HG03135 (cell line): ENCODE data around the gene SRF.

Source experiments
- ATAC-seq: cut with Tn5 transposase; IDR thresholded peaks from one replicate; pipeline ENCODE4 v1.9.1; 2021; ENCODE audit warnings: mild to moderate bottlenecking, moderate library complexity; ENCODE audit not compliant: unreplicated experiment

The SRF gene

DNA sequence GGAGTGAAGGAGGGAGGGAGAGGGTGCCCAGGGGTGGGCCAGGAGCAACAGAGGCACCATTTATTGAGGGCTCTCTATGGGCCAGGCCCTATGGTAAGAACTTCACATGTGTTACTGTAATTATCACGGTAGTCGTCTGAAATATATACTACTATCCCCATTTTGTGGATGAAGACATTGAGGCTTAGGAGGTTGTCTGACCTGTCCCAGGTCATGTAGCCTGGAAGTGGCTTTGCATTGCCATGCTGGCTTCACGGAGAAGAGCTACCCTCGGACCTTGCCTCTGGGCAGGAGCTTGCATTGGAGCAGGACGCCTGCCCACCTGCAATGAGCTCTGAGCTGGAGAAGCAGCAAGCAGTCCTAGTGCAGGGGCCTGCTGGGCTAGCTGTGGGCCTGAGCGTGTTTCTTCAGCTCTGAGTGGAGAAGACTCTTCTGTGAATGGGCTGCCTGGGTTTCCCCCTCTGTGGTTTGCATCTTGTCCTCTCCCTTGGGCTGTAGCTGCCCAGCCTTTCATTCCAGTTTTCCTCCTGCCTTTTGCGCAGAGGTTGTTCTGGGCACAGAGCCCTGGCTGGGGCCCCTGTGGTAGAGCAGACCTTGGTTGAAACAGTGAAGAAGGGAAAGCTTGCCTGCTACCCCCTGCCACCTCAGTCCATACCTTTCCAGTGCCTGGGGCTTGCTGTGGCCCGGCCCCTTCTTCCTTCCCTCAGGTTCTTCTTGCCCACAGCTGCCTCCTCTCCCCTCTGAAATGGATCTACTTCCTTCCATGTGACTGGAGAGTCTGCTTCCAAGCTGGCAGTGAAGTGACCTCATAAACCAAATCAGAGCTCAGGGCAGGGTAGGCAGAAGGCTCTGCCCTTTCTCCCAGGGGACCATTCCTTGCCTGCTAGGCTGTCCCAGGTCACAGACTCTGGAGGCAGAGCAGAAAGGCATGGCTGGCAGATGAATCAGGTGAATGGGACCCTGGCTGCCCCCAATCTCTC is 24.1 kb upstream of the SRF start:
- no peak for ATAC-seq

GRCh38 chr6:43147691-43148477 is 23.2 kb upstream of the SRF start:
- no peak for ATAC-seq

DNA sequence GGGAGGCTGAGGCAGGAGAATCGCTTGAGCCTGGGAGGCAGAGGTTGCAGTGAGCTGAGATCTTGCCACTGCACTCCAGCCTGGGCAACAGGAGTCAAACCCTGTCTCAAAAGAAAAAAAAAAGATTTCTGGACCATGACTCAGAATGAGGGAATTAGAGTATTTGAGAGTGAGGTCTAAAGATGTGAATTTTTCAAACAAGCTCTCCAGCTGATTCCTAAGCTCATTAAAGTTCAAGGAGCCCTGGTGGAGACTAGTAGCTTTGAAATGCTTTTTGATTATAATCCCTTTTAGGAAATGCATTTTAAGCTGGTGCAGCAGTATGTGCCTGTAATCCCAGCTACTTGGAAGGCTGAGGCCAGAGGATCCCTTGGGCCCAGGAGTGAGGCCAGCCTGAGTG is 21.8 kb upstream of the SRF start:
- ATAC-seq = no peak

DNA sequence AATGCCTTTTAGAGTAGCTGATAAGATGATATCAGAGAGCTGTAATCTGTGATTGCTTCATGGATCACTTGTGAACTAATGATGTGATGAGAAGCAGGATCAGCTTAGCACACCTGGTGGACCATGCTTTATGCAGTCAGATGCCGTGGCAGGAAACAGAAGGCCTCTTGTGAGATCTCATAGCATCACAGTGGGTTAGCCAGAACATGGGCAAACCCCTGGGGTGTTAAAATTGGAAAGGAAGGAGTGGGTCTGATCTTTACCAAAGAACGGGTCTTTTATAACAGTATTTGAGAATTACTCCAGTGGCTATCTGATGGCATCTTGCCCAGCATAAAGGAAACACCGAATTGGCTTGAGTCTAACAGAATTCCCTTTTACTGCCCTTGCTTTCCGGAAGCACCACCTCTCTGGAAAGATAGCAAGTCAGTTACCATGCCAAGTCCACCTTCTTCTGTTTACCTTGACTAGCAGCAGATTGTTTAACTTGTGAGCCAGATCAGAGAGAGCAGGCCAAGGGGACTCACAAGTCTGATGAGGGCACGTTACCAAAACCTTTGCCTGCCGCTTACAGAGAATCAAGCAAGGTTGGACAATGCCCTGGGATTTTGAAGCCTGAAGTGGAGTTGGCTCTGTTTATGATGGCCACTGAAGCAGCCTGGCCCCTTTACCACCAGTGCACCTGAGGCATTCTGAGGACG is 20.9 kb upstream of the SRF start:
- no peak for ATAC-seq

- ATAC-seq = no peak
Observed at GRCh38 chr6:43159599-43159998, 11.5 kb upstream of the SRF start.

DNA sequence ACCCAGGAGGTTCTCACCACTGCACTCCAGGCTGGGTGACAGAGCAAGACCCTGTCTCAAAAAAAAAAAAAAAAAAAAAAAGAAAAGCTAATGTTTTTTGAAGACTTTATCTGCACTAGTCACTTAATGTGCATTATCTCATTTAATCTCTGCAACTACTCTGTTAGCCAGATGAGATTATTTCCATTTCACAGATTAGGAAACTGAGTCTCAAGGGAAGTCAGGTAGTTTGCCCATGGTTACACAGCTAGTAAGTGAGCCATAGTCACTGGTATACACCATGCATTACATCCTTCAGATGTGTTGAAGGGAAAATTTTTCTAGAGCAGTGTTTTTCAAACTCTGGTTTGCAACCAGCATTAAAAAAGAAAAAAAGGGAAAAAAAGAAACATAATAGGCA is 7.2 kb upstream of the SRF start:
- no peak for ATAC-seq

GRCh38 chr6:43170417-43170930 is 595 bp upstream of the SRF start:
- ATAC-seq = no peak

DNA sequence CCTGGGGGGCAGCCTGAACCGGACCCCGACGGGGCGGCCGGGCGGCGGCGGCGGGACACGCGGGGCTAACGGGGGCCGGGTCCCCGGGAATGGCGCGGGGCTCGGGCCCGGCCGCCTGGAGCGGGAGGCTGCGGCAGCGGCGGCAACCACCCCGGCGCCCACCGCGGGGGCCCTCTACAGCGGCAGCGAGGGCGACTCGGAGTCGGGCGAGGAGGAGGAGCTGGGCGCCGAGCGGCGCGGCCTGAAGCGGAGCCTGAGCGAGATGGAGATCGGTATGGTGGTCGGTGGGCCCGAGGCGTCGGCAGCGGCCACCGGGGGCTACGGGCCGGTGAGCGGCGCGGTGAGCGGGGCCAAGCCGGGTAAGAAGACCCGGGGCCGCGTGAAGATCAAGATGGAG is 636 bp downstream of the SRF start:
- no peak for ATAC-seq

GRCh38 chr6:43172104-43173007 is 1.3 kb downstream of the SRF start:
- no peak for ATAC-seq

DNA sequence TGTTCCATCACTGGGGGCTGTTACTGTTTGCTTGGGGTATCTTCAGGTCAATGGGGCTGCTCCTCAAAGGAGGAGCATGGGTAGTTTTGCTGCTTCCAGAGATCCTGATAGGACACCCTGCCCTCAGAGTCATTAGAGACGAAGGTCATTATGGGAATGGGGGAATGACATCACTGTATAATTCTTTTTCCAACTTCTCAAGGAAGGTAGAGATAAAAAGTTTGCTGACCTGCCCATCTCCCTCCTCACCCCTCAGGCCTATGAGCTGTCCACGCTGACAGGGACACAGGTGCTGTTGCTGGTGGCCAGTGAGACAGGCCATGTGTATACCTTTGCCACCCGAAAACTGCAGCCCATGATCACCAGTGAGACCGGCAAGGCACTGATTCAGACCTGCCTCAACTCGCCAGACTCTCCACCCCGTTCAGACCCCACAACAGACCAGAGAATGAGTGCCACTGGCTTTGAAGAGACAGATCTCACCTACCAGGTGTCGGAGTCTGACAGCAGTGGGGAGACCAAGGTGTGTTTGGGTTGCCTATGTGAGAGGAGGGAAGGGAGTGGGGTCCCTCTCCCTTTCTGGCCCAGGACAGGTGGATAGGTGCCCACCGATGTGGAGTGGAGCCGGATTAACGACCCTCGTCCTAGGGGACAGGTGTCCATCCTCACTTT is 2.7 kb downstream of the SRF start:
- no peak for ATAC-seq

- ATAC-seq = peak; percentile 64
Observed at GRCh38 chr6:43174263-43175112, 3.4 kb downstream of the SRF start.

DNA sequence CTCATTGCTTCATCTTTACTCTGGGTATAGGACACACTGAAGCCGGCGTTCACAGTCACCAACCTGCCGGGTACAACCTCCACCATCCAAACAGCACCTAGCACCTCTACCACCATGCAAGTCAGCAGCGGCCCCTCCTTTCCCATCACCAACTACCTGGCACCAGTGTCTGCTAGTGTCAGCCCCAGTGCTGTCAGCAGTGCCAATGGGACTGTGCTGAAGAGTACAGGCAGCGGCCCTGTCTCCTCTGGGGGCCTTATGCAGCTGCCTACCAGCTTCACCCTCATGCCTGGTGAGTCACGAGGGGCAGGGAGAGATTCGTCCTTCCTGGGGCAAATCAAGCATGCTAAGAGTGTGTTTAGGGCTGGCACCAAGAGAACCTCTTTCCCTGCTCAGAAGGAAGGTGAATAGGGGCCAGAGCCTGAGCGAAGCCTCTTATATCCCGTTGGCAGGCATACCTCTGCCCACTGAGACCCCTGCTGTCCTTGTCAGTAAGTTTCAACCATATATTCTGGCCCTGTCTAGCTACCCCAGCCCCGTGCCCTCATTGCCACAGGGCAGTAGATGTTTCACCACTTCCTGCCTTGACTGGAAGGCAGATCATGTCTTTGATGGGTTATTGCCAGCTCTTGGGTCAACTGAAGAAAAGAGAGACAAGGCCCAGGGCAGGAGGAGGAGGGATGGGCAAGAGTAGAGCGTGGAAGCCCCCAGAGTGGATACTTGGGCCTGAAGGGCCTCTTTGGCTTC is 4.8 kb downstream of the SRF start:
- ATAC-seq = no peak

DNA sequence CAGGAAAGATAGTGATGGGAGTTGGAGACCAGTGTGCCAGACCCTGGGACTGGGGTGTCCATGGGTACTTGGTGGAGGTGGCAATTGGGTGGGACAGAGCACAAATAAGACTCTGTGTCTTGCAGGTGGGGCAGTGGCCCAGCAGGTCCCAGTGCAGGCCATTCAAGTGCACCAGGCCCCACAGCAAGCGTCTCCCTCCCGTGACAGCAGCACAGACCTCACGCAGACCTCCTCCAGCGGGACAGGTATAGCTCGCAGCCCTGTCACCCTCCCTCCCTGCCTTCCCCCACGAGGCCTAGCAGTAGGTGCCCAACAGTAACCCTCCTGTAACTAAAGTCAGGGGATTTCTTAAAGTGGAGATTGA is 5.3 kb downstream of the SRF start:
- no peak for ATAC-seq

DNA sequence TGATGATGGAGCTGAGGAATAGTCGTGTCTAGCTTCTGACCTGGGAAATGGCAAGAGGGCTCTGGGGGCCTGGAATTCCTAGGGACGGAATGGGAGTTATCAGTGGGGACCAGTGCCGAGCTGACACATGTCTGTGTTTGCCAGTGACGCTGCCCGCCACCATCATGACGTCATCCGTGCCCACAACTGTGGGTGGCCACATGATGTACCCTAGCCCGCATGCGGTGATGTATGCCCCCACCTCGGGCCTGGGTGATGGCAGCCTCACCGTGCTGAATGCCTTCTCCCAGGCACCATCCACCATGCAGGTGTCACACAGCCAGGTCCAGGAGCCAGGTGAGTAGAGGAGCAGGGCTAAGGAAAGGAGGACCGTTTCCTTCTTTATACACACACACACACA is 7.1 kb downstream of the SRF start:
- ATAC-seq = no peak

DNA sequence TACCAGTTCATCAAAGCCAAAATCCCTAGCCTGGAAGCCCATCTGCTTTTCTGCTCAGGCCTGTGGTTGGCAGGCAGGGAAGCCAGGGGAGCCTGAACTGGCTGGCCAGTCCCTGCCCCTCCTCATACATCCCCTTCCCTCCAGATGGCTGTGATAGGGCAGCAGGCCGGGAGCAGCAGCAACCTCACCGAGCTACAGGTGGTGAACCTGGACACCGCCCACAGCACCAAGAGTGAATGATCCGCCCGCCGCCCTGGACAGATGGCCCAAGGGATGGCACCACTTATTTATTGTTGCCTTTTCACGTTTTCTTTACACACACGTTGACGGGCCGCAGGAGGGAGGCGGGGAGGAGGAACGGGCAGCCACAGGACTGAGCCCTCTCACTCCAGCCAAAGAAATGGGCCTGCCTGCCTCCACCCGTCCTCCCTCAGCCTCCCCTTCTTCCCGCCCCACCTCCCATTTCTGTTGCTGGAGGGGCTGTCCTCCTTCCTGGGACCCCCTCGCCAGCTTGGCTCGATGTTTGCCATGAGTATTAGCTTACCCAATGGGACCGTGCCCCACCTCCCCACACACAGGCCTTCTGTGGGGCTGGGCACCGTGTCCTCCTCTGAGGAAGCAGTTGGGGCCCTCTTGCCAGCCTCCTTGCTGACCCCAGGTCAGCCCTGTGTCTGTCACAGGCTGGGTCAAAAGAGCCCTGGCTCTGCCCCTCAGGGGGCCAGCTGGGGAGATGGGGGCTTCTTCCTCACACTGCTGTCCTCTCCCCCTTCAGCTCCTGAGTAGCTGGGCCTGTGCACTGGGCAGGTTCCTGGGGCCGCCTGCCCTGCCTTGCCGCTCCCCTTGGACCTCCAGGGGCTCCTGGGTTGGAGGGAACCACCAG is 8.1 kb downstream of the SRF start:
- ATAC-seq = no peak

DNA sequence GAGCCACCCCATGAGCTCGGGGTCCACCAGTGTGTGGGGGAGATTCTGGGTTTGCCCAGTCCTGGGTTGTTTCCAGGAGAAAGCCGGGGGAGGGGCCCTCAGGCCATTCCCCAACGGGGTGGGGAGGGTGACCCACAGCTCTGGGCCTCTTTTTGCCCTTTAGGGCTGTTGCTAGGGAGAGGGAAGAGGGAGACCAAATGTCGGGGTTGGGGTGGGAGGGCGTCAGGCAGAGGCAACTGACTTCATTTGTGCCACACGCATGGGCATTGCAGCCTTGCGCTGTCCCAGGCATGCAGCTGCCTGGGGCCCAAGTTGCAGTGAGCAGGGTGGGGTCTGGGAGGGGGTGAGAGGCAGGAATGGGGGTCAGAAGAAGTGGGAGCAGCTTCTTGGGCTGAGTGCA is 9.0 kb downstream of the SRF start:
- ATAC-seq = no peak

- ATAC-seq = no peak
Observed at GRCh38 chr6:43180985-43181384, 9.9 kb downstream of the SRF start.
